HG02840 (cell line): ENCODE measurements around the gene QSOX2.

ENCODE experiments used
- ATAC-seq: cut with Tn5 transposase; IDR thresholded peaks from one replicate; pipeline ENCODE4 v1.9.1; 2021; ENCODE audit warnings: mild to moderate bottlenecking, moderate library complexity, moderate number of reproducible peaks; ENCODE audit not compliant: unreplicated experiment, low FRiP score

Gene QSOX2, protein sequence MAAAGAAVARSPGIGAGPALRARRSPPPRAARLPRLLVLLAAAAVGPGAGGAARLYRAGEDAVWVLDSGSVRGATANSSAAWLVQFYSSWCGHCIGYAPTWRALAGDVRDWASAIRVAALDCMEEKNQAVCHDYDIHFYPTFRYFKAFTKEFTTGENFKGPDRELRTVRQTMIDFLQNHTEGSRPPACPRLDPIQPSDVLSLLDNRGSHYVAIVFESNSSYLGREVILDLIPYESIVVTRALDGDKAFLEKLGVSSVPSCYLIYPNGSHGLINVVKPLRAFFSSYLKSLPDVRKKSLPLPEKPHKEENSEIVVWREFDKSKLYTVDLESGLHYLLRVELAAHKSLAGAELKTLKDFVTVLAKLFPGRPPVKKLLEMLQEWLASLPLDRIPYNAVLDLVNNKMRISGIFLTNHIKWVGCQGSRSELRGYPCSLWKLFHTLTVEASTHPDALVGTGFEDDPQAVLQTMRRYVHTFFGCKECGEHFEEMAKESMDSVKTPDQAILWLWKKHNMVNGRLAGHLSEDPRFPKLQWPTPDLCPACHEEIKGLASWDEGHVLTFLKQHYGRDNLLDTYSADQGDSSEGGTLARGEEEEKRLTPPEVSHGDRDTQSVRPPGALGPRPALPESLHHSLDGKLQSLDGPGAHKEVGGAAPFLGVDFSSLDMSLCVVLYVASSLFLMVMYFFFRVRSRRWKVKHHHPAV

DNA sequence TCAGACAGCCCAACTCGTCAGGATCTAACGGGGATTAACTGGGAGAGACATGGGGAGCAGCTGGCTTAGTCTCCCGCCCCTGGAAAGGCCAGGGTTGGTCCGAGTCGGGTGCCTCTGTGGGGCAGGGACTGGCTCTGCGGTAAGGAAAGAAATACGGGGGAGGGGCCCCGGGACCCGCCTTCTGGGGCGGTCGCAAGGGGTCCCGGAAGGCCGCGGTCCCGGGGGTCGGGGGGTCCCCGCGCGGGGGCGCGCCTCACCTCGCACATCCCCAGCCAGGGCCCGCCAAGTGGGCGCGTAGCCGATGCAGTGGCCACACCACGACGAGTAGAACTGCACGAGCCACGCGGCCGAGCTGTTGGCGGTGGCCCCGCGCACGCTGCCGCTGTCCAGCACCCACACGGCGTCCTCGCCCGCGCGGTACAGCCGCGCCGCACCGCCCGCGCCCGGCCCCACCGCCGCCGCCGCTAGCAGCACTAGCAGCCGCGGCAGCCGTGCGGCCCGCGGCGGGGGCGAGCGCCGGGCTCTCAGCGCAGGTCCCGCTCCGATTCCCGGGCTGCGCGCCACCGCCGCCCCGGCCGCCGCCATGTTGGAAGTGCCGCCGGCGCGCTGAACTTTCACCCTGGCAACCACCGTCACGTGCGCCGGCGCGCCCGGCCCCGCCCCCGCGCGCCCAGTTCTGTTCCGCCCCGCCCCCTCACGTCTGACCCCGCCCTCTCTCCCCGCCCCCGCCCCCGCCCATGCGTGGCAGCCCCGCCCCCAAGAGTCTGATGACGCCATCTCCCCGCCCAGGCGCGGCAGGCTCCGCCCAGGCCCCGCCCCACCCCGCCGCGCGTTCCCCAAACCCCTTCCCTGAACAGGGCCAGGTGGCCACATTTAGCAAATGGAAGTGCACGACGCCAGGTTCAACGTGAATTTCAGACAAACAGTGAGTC lies at the start of gene QSOX2:
Gene QSOX2 (minus strand): TSS at position 594 of the 932 bp plus-strand sequence. CDS start 9 bp downstream, at position 585.
- ATAC-seq: peak; percentile 49

DNA sequence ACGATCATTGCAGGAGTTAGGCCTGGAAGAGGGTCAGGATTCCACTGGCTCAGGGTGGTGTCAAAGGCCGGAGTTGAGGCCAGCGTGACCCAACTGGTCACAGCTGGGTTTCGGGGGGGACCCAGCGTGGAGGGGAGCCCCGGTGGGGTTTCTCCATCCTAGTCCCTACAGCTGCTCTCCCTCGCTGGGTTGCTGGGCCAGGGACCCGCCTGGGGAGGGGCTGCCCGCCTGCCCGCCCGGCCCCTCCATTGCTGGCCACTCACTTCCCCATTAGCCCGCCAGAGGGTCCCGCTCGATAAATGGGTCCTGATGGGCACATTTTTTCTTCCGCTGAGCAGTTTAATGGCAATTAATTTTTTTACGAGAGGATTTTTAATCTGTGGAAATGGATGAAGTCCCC lies 49.4 kb upstream of the QSOX2 start:
- ATAC-seq: no peak

DNA sequence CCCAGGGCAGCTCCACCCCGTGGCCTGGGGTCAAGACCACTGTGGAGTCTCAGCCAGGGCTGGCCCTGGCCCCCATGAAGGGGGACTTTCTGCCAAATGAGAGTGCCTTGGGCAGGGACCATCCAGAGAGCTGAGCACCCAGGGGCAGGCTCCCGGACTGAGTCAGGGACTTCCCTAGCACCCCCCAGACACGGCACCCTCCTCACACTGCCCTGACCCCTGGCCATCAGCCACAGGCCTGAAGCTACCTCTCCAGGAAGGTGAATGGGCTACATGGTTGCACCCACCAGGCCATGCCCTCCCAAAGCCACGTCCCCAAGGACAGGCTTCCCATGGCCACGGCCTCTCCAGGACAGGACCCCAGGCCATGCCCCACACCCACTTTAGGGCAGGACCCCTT lies 48.8 kb upstream of the QSOX2 start:
- no peak for ATAC-seq

DNA sequence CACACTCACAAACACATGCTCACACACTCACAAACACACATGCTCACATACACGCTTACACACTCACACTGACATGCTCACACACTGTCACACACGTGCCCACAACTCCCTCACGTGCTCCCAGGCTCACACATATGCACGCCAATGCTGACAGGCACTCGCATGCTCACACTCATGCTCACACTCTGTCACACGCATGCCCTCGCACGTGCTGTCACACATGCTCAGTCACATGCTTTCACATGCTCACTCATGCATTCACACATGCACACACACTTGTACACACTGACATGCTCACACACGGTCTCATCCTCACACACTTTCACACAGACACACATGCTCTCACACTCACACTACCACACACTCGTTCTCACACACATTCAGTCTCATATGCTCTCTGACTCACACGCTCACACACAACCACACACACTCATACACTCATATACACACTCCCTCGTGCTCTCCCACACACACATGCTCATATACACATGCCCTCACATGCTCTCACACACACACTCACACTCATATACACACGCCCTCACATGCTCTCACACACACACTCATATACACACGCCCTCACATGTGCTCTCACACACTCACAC lies 48.0 kb upstream of the QSOX2 start:
- no peak for ATAC-seq

DNA sequence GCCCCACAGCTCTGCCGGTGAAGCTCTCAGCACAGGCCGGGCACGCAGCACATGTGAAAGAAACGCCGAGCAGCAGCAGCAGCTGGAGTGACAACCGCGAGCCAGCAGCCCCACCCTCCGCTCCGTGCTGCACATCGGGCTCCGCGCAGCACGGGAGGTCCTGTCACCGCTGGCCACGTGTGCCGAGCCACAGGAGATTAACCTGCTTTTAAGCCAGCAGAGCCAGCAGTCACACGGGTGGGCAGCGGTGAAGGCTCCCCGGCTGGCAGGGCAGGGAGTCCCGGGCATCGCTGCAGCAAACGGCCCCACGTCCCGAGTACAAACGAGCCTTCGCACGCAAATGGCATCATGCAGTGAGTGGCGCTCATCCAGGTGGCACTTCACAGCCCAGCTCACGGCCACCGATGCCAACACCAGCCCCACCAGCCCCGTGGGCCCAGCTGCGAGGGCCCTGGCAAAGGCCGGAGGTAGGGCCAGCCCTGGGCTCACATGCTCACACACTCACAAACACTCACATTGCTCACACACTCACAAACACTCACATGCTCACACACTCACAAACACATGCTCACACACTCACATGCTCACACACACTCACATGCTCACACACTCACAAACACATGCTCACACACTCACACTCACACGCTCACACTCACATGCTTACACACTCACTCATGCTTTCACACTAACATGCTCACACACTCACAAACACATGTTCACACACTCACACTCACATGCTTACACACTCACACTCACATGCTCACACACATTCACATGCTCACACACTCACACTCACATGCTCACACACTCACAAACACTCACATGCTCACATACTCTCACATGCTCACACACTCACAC lies 47.2 kb upstream of the QSOX2 start:
- ATAC-seq: no peak

DNA sequence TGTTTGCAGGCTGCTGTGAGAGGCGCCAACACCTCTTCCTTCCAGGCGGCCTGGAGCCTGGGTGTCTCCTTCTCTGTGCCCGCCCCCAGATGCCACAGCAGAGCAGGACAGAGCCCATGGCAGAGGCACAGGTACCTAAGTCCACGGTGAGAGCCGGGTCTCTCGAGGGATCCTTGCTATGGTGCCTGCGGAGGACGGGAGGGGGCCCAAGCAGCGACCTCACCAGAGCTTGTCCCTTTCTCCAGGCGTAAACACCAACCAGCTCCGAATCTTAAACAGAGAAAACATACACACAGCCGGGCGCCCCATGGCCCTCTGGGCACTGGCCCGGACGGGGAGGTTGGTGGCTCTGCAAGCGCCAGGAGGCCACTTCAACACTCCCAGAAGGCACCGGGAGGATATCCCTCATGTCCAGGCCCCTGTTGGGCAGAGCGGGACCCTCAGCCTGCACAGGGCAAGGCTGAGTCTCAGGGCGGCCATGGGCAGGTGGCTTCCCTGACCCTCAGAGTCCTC lies 46.5 kb upstream of the QSOX2 start:
- ATAC-seq: no peak

DNA sequence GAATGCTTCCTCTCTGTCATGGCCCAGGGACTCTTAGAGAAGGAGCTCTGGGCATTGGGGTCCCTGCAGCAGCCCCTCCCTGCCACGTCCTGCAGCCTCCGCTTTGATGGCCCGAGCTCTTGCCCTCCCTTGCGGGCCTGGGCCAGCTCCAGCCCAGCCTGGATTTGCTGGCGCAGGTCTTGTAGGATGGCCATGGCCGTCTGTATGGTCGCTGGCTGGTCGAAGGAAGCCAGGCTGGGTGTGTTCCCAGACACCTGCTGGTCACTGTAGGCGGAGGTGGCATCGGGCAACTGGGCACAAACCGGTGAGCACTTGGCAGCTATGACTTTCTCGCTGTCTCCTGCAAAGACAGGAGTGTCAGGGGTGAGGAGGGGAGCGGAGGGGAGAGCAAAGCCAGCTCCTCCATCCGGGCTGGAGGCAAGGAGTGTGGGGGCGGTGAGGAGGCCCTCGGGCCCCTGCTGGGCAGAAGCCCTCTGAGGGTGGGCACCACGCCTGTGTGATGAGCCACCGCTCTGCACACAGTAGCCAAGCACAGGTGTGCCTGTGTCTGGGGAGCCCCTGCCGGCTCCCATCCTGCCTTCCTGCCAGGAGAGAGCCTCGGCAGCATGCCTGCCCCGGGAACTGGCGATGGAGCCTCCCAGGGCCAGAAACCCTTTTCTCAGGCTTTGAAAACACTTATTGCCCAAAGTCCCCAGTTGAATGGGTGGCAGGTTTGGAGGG lies 45.9 kb upstream of the QSOX2 start:
- ATAC-seq: no peak

DNA sequence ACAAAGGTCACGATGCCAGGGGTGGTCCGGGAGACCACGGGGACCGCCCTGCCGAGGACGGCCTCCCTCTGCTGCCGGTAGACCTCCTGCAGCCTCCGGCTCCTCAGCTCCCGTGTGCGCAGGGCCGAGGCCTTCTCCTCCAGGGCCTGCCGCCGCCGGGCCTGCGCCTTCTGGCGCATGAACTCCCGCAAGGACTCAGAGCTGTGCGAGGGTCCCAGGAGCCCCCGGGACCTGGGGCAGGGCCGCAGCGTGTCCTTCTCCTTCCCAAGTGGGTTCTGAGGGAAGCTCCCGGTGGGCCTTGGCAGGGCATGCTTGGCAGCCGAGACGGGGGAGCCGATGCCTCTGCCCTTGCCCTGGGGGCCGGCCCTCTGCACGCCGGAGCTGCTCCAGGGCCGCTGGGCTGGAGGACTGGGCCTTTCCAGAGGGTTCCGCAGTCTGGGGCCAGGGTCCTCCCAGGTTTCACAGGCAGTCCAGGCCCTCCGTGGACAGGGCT lies 44.9 kb upstream of the QSOX2 start:
- no peak for ATAC-seq

DNA sequence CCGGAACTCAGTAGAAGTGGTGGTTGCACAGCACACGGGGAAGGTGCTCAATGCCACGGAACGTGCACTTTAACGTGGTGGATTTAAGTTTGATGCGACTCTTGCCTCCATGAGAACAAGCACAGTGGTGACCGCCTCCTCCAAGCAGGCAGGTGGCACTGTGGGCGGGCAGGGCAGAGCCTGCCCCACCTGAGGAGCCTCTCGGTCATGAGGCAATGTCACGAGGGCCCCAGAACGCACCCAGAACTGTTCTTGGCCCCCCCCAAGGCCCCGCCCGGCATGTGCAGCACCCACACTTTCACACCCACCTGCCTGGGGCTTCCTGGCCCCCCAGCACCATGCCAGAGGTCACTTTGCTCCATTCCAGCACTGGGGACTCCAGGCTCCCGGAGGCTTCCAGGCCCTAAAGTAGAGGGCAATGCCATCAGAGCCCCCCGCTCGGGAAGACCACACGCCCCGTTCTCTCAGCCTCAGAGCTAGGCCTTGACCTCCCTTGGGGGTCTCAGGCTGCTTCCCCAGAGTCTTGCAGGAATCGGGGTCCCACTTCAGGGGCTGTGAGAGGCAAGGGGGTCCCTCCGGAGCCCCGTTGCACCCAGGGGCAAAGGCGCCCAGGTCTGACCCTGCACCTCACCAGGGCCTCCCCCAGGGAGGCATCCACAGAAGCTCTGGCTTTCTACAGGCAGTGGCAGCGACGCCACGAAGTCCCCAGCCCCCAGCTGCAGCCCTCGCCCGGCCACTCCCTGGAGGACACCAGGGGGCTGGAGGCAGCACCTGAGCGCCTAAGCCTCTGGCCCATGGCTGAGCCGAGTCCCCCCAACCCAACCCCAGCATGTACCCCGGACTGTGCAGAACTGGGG lies 44.3 kb upstream of the QSOX2 start:
- no peak for ATAC-seq

DNA sequence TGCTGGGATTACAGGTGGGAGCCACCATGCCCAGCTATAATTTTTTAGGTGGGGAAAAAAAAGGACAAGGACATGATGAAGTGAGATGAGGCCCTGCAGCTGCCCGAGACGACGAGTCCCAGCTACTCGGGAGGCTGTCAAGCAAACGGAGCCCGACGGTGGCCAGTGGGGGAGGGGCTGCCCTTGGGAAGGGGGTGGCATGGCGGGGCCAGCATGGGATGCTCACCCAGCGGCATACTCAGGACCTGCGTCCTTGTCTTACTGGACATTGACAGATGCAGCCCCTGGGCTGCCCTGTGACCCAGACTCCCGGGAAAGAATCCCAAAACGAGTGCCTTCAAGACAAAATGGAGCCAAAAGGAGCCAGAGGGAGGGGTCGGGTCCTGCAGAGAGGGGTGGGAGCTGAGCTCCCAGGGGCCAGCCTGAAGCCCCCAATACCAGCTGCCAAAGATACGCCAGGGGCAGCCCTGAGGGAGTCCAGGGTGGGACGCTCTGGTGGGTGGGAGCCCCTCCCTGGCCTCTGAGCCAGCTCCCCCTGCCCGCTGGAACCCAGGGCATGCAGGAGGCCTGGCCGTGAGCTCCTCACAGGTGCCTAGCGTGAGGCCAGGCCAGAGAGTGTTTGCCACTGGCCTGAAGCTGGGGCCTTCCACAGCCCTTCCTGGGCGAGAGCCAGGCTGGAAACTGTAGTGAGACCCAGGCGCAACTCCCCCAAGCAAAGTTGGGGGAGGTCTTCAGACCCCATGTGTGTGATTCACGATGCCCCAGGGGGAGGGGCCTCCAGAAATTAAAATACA lies 42.5 kb upstream of the QSOX2 start:
- no peak for ATAC-seq

DNA sequence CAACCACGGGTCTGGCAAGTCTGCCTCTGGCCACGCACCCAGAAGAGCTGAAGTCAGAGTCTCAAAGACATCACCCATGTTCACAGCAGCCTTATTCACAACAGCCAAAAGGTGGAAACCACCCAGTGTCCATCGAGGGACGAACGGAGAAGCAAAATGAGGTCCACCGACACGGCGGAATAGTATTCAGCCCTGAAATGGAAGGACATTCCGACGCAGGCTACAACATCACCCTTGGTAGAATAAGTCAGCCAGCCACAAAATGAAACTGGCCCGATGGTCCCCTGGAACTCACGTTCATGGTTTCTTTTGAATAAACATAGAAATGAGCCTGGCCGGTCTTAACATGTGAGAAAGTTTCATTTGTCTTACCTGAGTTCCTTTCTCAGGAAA lies 41.4 kb upstream of the QSOX2 start:
- no peak for ATAC-seq

DNA sequence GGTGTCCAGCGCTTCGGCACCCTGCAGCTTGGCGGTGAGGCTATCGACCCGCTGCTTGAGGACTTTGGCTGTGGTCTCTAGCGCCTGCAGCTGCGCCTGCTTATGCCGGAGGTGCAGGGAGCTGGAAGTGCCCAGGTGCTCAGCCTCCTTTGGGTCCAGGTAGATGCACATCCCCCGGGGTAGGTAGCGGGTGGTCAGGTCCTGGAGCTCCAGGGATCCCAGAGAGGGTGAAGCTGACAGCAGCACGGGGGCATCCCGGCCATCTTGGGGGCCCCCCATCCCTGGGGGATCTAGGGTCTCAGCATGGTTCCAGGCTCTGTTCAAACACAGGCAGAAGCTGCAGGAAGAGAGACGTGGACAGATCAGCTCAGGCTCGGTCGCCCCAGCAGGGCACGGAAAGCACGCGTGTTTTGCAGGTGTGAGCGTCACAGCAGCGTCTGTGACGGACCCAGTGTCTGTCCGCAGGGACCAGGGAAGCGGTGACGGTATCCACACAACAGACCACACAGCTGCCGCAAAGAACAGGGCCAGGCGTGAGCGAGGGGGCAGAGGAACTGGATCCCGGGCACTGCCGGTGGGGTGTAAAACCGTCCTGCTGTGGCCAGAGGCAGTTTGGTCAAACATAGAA lies 40.9 kb upstream of the QSOX2 start:
- ATAC-seq: no peak

DNA sequence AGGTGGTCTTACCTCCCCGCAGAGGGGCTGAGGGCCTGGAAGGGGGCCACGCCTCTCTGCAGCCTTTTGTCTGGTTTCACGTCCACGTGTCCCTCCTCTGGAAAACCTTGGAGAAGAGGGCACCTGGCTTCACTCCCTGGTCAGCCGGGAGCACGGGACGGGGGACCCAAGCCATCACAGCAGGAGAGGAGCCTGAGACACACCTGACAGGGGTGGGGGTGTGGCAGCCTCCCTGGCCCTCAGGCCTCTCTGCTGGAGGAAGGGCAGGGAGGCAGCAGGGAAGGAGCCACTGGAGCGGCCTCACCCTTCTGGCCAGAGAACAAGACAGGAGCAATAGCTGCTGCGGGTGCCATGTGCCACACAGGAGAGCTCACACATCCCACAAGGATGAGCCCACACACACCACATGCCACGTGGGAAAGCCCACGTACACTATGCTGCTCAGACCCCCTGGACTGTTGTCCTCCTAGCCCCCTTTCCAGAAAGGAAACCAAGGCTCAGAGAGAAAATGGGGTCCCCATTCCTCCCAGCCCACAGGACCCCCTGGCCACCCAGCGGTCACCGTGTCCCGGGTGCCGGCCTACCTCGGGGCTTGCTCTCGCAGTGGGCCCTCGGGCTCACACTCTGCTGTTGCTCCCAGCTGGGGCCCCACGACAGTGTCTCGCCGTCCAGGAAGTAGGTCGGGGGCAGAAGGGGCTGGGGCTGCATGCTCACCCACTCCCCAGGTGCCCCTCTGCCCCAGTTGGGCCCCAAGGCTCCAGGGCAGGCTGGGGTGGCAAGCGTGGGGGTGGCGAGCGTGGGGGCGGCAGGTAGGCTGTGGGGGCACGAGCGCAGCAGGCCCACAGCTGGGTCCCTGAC lies 40.1 kb upstream of the QSOX2 start:
- ATAC-seq: no peak

DNA sequence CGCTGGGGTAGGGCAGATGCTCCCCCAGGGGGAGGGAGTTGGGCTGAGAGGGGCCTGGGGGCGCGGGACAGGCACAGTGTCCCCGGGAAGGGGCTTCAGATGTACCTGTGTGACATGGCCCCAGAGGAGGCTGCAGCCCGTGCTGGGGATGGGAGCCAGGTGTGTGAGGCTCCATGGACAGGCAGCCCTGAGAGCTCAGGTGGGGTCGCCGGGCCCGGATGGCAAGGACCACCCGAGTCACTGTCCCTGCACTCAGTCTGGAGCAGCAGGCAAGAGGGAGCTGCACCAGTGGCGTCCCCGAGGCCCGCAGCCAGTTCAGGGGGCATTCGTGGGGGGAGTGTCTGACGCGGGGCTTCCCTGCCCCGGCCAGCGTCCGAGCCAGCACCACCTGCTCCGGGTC lies 39.3 kb upstream of the QSOX2 start:
- no peak for ATAC-seq

DNA sequence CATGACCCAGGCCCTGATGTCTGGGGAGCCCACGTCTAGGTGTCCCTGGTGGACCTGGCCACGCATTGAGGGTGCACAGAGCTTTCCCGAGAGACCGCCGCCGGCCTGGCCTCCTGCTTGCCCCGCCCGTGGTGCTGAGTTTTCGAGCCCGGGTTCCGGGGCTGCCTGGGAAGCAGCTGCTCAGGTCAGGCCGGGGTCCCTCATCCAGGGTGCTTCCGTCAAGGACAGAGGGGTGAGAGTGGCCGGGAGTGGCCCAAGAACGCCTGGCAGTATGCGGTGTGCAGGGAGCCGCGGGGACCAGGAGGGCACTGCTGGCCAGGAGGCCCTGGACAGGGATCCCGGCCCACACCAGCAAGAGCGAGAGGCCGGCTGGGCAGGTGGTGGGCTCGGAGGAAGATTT lies 38.7 kb upstream of the QSOX2 start:
- ATAC-seq: no peak
